22Rv1 (cell line): ENCODE results near the gene TMBIM6.

Experiments
- ZFX ChIP-seq: fragments of 450-650 bp; IDR thresholded peaks from 2 replicates; pipeline ENCODE4 v1.6.1; 2017; ENCODE audit warnings: antibody characterized with exemption, borderline replicate concordance
- TF ChIP-seq, protein P1 (sequence below): fragments of 450-650 bp; IDR thresholded peaks from 2 replicates; pipeline ENCODE4 v1.5.1; 2017; ENCODE audit warnings: mild to moderate bottlenecking

DNA sequence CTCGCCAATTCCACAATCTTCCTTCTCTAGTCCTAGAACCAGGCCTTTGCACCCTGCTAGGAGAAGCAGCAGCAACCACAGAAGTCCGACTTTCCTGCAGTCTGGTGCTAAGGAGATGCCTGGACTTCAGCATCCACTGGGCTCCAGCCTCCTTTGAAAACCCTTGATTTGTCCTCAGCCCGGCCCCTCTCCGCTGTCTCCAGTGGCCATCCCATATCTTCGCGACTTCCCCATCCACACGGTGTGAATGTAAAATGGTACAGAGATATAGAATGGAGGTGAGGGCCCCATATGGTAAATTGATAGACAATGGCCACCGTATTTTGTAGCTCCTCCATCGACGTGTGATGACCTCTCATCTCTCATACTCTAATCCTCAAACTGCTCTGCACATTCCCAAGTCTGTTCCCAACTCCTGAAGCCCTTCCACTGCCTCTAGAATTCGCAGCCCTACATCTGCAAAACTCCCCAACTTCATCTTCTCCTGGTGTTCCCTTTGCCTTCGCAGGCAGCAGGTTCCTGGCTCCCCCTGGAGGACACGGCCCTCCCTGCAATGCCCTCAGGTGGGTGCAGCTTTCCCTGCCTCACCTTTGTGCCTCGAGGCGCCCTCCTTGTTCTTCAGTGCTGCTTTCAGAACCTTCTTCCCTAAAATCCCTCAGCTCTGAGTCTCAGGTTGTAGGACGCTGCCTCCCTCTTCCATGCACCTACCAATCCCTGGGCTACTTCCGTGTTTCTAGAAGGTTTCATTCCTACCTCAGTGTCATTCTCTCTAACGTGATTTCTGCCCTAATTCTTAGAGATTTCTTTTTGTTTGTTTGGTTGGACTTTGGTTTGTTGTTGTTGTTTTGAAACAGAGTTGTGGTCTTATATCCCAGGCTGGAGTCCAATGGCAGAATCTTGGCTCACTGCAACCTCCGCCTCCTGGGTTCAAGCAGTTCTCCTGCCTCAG lies 36.7 kb downstream of the TMBIM6 start:
- TF ChIP-seq, protein P1, sequence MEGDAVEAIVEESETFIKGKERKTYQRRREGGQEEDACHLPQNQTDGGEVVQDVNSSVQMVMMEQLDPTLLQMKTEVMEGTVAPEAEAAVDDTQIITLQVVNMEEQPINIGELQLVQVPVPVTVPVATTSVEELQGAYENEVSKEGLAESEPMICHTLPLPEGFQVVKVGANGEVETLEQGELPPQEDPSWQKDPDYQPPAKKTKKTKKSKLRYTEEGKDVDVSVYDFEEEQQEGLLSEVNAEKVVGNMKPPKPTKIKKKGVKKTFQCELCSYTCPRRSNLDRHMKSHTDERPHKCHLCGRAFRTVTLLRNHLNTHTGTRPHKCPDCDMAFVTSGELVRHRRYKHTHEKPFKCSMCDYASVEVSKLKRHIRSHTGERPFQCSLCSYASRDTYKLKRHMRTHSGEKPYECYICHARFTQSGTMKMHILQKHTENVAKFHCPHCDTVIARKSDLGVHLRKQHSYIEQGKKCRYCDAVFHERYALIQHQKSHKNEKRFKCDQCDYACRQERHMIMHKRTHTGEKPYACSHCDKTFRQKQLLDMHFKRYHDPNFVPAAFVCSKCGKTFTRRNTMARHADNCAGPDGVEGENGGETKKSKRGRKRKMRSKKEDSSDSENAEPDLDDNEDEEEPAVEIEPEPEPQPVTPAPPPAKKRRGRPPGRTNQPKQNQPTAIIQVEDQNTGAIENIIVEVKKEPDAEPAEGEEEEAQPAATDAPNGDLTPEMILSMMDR = peak; percentile 99
- TF ChIP-seq ZFX = no peak
